Stomach (tissue), 4 donors: ENCODE measurements around the gene ENTR1.

Experiments
- CTCF ChIP-seq, 7 experiments: fragments of 450-650 bp in 4 of 7; fragments of 200-600 bp in 3 of 7; sonication (generic) in 3 of 7; IDR thresholded peaks; one replicate each; pipeline ENCODE4 v1.5.1; 2016 to 2019; ENCODE audit warnings: antibody characterized with exemption in 7 of 7, control low read depth in 2 of 7, mild to moderate bottlenecking in 1 of 7
- EP300 ChIP-seq: sonication (generic); formaldehyde crosslinking; IDR thresholded peaks from one replicate; pipeline ENCODE4 v1.6.1; 2017; ENCODE audit warnings: antibody characterized with exemption
- POLR2A ChIP-seq, 4 donors: fragments of 450-650 bp; IDR thresholded peaks; one replicate each; pipeline ENCODE4 v1.6.1; 2016; ENCODE audit warnings: antibody characterized with exemption in 4 of 4, control low read depth in 2 of 4, mild to moderate bottlenecking in 1 of 4, moderate library complexity in 1 of 4
- POLR2AphosphoS5 ChIP-seq, 3 donors: sonication (generic); formaldehyde crosslinking; IDR thresholded peaks; one replicate each; pipeline ENCODE4 v1.6.1; 2016; ENCODE audit warnings: antibody characterized with exemption in 3 of 3

DNA sequence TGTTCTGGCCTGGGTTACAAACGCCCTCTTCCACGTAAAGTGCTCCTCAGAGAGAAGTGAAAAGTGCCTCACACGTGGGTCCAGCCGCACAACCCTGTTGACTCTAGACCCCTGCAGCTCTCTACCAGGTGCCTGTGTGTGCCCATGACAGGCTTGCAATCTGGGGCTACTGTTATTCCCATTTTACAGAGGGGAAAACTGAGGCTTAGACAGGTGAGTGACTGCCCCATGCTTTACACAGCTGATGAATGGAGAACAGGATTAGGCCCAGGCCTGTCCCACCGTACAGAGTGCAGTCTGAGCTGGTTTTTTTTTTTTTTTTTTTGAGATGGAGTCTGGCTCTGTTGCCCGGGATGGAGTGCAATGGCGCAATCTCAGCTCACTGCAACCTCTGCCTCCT, 35.4 kb upstream of the ENTR1 start:
- TF ChIP-seq CTCF (IDR thresholded peaks at IDR 0.05) (no peak), POLR2A (IDR thresholded peaks at IDR 0.05) (no peak), EP300 (no peak), POLR2AphosphoS5 (IDR thresholded peaks at IDR 0.05) (no peak)
